GM13977 (cell line): ENCODE measurements around the gene PLXDC1.

ENCODE experiments used
- DNase-seq: peaks from one replicate; pipeline ENCODE4 v3.0.0; 2012; ENCODE audit warnings: low spot score
- CTCF ChIP-seq: IDR thresholded peaks from 2 replicates; pipeline ENCODE4 v1.5.1; 2012; ENCODE audit warnings: mild to moderate bottlenecking, control low read depth; ENCODE audit not compliant: insufficient read depth; ENCODE audit errors: extremely low read depth, missing control alignments
- in situ Hi-C: fragments of 300-500 bp; cut with MboI; formaldehyde crosslinking; loops from one replicate; pipeline ENCODE4 v1.12.0; 2022; ENCODE audit warnings: low sequenced_read_pairs, low pct_unique_long_range_greater_than_20kb, mixed read lengths, inconsistent platforms; ENCODE audit not compliant: unreplicated experiment

The PLXDC1 gene

GRCh38 chr17:39196808-39197291 is 45.4 kb upstream of the PLXDC1 start:
- TF ChIP-seq CTCF: no peak
- DNase-seq: peak; percentile 64
- in situ Hi-C loops: no loop called here

- no peak for TF ChIP-seq CTCF
- DNase-seq: no peak
- in situ Hi-C loops: no loop called here
These were observed 44.9 kb upstream of the PLXDC1 start for GRCh38 chr17:39196241-39196807.

GRCh38 chr17:39195568-39196160 is 44.2 kb upstream of the PLXDC1 start:
- DNase-seq: no peak
- in situ Hi-C loops: no loop called here
- no peak for TF ChIP-seq CTCF

DNA sequence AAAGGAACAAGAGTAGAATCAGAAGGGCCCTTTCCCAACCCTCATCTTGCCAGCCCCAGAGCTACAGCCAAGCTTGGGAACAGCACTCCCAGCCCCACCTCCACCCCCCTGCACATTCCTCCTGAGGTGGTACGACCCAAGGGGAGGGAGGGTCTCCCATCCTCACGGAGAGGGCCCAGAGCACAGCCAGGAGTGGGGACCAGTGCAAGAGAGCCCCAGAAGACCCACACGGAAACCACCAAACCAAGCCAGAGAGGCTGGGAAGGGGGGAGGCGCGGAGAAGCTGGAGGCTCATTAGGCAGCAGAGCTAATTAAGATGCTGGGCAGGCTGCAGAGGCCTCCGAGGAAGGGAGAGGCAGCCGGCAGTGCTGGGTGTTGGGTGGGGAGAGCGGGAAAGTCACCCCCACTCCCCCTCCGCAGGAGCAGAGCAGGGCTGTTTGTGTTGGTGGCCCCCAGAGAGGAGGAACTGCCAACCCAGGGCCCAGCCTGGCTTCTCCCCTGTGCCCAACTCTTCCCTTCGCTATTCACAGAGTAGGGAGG is 43.6 kb upstream of the PLXDC1 start:
- no peak for TF ChIP-seq CTCF
- DNase-seq: no peak
- in situ Hi-C loops: no loop called here

DNA sequence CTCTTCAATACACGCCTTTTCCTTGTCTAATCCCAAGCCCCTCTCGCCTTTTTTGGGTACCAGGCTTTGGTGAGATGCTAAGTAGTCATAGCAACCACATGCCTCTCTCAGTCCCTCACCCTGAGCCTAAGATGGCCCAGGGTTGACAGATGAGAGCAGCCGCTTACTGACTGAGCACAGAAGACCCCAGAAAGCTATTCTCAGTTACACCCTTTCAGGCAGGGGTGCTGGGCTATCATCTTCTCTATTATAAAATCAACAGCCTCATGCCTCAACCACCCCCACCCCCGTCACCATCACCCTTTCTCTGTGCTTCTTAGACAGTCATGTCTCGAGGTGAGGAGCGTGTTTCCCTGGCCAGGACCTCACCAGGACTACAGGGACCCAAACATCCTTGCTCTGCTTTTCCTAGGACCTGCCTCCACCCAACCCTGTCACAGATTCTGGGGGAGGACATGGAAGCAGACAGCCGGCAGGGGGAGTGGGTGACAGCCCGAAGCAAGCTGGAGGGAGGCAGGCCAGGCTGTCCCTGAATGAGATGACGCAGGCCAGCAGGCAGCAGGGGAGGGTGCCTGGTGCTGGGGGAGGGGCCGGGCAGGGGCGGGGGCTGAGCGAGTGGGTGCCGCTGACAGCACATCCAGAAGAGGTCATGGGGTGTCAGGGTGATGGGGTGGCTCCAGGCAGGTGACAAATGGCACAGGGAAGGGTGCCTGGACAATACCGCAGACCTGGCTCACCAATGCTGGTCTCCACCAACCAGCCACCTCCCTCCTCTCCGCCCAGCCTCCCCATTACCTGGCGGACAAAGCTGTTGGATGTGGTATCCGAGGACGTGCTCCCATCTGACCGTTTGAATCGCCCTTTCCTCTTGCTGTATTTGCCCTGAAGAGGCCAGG is 42.9 kb upstream of the PLXDC1 start:
- TF ChIP-seq CTCF: no peak
- in situ Hi-C loops: no loop called here
- no peak for DNase-seq

GRCh38 chr17:39193346-39193745 is 41.9 kb upstream of the PLXDC1 start:
- no peak for DNase-seq
- TF ChIP-seq CTCF: no peak
- in situ Hi-C loops: no loop called here
